ENCODE data around the gene EXOC7.
"Not testable (repeated sequence)": the region's sequence is repeated elsewhere in the genome, so short reads cannot be mapped to it uniquely, and the experiment has no call there.

EXOC7 gene

DNA sequence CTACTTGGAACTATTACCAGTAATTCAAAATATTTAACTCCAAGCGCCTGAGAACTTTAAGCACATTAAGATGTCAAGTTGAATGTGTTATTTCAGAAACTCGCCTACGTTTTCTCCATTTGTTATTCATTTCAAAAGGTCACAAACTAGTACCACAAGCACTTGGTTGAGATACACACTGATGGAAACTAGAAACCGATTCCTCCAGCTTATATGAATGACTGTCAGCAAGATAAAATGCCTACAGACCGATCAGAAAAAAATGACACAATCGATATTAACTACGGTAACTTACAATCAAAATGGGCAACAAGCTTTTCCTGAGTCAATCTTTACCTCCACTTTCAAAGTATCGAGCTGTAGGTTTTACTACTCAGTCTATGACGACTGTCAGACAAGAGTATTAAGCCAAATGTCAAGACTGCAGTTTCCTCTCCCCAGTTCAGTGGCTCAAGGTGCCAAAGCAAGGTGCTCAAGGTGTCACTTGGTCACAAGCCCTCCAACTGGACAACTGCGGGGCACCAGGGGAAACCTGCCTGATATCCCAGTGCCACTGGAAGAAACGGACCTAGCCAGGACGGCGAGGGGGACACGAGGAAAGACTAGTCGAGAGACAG is 31.9 kb downstream of the EXOC7 start:
- TF ChIP-seq, protein P1, sequence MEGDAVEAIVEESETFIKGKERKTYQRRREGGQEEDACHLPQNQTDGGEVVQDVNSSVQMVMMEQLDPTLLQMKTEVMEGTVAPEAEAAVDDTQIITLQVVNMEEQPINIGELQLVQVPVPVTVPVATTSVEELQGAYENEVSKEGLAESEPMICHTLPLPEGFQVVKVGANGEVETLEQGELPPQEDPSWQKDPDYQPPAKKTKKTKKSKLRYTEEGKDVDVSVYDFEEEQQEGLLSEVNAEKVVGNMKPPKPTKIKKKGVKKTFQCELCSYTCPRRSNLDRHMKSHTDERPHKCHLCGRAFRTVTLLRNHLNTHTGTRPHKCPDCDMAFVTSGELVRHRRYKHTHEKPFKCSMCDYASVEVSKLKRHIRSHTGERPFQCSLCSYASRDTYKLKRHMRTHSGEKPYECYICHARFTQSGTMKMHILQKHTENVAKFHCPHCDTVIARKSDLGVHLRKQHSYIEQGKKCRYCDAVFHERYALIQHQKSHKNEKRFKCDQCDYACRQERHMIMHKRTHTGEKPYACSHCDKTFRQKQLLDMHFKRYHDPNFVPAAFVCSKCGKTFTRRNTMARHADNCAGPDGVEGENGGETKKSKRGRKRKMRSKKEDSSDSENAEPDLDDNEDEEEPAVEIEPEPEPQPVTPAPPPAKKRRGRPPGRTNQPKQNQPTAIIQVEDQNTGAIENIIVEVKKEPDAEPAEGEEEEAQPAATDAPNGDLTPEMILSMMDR (IDR thresholded peaks at IDR 0.05; ENCODE audit: borderline replicate concordance, extremely low read depth, low read length, poor library complexity, severe bottlenecking) = no peak
- no peak for TF ChIP-seq EZH2 (IDR thresholded peaks at IDR 0.05; ENCODE audit: borderline replicate concordance, low read depth, low read length, severe bottlenecking)
- H3K36me3 ChIP-seq (ENCODE audit: insufficient read depth, low read length) = peaks cover 29% of the 10 kb centered on the region
- H3K27me3 ChIP-seq (ENCODE audit: insufficient read depth, low read length, poor library complexity) = no peaks in the 10 kb centered on the region
- peak overlapping the region; percentile 91 for H3K4me2 ChIP-seq (ENCODE audit: insufficient read depth, low read length)
- peak overlapping the region; percentile 89 for H3K9ac ChIP-seq (ENCODE audit: low read depth, low read length)
- peak overlapping the region; percentile 74 for H3K27ac ChIP-seq (ENCODE audit: low read length)
- H3K79me2 ChIP-seq (ENCODE audit: insufficient read depth, low read length) = peaks cover 53% of the 10 kb centered on the region
- H3K4me1 ChIP-seq (ENCODE audit: insufficient read depth, low read length) = peaks cover 28% of the 10 kb centered on the region
- H2AFZ ChIP-seq (ENCODE audit: low read depth, low read length) = peak overlapping the region; percentile 99
- peak overlapping the region; percentile 77 to 82 for H3K4me3 ChIP-seq (ENCODE audit: low read depth in 1 of 2, low read length in 2 of 2)
- DNase-seq (no peak), ATAC-seq (ENCODE audit: insufficient read depth, low read depth) (no peak)
- no peaks in the 10 kb centered on the region for H3K9me3 ChIP-seq (ENCODE audit: insufficient read depth, low read length, severe bottlenecking)
- H4K20me1 ChIP-seq (ENCODE audit: insufficient read depth, low read length) = peaks cover 8% of the 10 kb centered on the region; the same call in 1 of the 2 replicates

DNA sequence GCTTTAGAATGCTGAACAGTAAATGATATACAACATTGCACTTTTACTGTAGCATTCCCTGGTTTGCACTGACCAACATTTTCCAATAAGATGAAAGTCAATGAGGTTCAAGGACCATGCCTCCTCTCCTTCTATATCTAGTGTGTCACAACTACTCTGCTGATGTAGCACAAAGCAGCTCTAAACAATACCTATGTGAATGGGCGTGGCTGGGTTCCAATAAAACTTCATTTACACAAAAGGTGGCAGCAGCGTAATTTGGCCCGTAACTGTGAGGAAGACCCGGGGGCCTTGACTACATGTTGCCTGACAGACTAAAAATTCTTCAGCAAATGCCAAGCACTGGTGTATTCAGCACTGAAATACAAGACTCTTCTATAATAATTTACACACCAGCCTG is 37.8 kb downstream of the EXOC7 start:
- H3K4me1 ChIP-seq (ENCODE audit: insufficient read depth, low read length) = peaks cover 12% of the 10 kb centered on the region
- H3K27ac ChIP-seq (ENCODE audit: low read length) = no peak overlapping the region
- no peak overlapping the region for H3K4me2 ChIP-seq (ENCODE audit: insufficient read depth, low read length)
- peaks cover 31% of the 10 kb centered on the region for H3K79me2 ChIP-seq (ENCODE audit: insufficient read depth, low read length)
- peaks cover 81% of the 10 kb centered on the region for H3K36me3 ChIP-seq (ENCODE audit: insufficient read depth, low read length)
- TF ChIP-seq, protein P1 (IDR thresholded peaks at IDR 0.05; ENCODE audit: borderline replicate concordance, extremely low read depth, low read length, poor library complexity, severe bottlenecking) = no peak
- no peak for TF ChIP-seq EZH2 (IDR thresholded peaks at IDR 0.05; ENCODE audit: borderline replicate concordance, low read depth, low read length, severe bottlenecking)
- no peaks in the 10 kb centered on the region for H3K9me3 ChIP-seq (ENCODE audit: insufficient read depth, low read length, severe bottlenecking)
- H3K9ac ChIP-seq (ENCODE audit: low read depth, low read length) = no peak overlapping the region
- no peak overlapping the region for H2AFZ ChIP-seq (ENCODE audit: low read depth, low read length)
- no peak overlapping the region for H3K4me3 ChIP-seq (ENCODE audit: low read depth in 1 of 2, low read length in 2 of 2)
- DNase-seq (no peak), ATAC-seq (ENCODE audit: insufficient read depth, low read depth) (no peak)
- H4K20me1 ChIP-seq (ENCODE audit: insufficient read depth, low read length) = peaks cover 5% of the 10 kb centered on the region; the same call in 1 of the 2 replicates
- no peaks in the 10 kb centered on the region for H3K27me3 ChIP-seq (ENCODE audit: insufficient read depth, low read length, poor library complexity)

DNA sequence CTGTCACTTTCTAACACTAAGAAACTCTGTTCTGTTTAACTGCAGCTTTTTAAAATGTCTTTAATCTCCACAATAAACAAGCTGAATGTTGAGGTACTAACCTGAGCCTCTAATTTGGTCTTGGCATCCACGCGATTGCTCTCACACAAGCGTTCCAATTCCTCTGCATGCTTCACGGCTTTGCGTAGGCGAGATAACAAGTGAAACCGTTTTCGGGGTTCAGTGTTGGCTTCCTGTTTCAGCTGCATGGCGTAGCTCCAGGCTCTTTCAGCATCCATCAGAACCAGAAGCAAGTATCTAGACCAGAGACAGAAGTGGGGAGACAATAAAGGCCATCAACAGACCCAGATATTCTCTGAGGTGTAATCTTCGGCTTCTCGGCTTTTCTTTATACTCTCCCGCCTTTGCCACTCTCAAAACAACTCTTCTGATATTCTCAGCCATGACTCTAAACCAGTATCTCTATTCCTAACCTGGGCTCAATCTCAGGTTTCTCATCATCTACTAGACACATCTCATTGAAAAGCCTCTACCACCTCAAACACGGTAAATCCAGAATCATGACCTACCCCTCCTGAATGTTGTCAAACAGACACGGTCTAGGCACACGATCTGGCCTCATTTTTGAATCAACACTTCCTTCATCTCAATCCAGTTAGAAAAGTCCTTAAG is 39.6 kb downstream of the EXOC7 start:
- Histone ChIP-seq H3K9ac (ENCODE audit: low read depth, low read length) (no peak overlapping the region), H3K9me3 (ENCODE audit: insufficient read depth, low read length, severe bottlenecking) (no peaks in the 10 kb centered on the region), H3K36me3 (ENCODE audit: insufficient read depth, low read length) (peaks cover 90% of the 10 kb centered on the region), H3K4me3 (ENCODE audit: low read depth in 1 of 2, low read length in 2 of 2) (no peak overlapping the region), H3K4me2 (ENCODE audit: insufficient read depth, low read length) (no peak overlapping the region), H3K27me3 (ENCODE audit: insufficient read depth, low read length, poor library complexity) (no peaks in the 10 kb centered on the region), H3K79me2 (ENCODE audit: insufficient read depth, low read length) (peaks cover 13% of the 10 kb centered on the region), H4K20me1 (ENCODE audit: insufficient read depth, low read length) (peaks cover 5% of the 10 kb centered on the region; the same call in 1 of the 2 replicates), H3K27ac (ENCODE audit: low read length) (no peak overlapping the region), H3K4me1 (ENCODE audit: insufficient read depth, low read length) (no peaks in the 10 kb centered on the region), H2AFZ (ENCODE audit: low read depth, low read length) (no peak overlapping the region)
- TF ChIP-seq, protein P1 (IDR thresholded peaks at IDR 0.05; ENCODE audit: borderline replicate concordance, extremely low read depth, low read length, poor library complexity, severe bottlenecking) = no peak
- no peak for TF ChIP-seq EZH2 (IDR thresholded peaks at IDR 0.05; ENCODE audit: borderline replicate concordance, low read depth, low read length, severe bottlenecking)
- no peak for ATAC-seq (ENCODE audit: insufficient read depth, low read depth)
- no peak for DNase-seq

DNA sequence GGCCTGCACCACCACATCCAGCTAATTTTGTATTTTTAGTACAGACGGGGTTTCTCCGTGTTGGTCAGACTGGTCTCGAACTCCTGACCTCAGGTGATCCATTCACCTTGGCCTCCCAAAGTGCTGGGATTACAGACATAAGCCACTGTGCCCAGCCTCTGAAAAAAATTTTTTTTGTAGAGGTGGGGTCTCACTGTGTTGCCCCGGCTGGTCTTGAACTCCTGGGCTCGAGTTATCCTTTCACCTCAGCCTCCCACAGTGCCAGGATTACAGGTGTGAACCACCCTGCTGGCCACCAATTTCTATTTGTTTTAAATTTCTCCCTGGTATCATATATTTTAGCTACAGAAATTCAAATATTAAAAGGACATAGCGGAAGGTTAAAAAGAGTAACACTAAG is 45.3 kb downstream of the EXOC7 start:
- ATAC-seq (ENCODE audit: insufficient read depth, low read depth); H3K27ac ChIP-seq (ENCODE audit: low read length): not testable (repeated sequence)

More for the DNA sequence above, 45.3 kb downstream of the EXOC7 start:
- H3K79me2 ChIP-seq (ENCODE audit: insufficient read depth, low read length); H3K4me2 ChIP-seq (ENCODE audit: insufficient read depth, low read length); H3K9me3 ChIP-seq (ENCODE audit: insufficient read depth, low read length, severe bottlenecking); H3K4me1 ChIP-seq (ENCODE audit: insufficient read depth, low read length); DNase-seq; H3K9ac ChIP-seq (ENCODE audit: low read depth, low read length); H3K4me3 ChIP-seq (ENCODE audit: low read depth in 1 of 2, low read length in 2 of 2); H4K20me1 ChIP-seq (ENCODE audit: insufficient read depth, low read length); H2AFZ ChIP-seq (ENCODE audit: low read depth, low read length); H3K27me3 ChIP-seq (ENCODE audit: insufficient read depth, low read length, poor library complexity): not testable (repeated sequence)
- peaks cover 84% of the 10 kb centered on the region for H3K36me3 ChIP-seq (ENCODE audit: insufficient read depth, low read length)
